ACC112 (cell line): Measurements from ENCODE around the gene THSD7B.

ENCODE experiments used
- H2AFZ ChIP-seq: fragments of 200-600 bp; sonication (generic); one replicate; pipeline ENCODE4 v1.6.0; 2017; ENCODE audit warnings: antibody characterized with exemption, low read length; ENCODE audit not compliant: unreplicated experiment
- H3K27ac ChIP-seq: fragments of 200-600 bp; sonication (generic); 2 replicates; pipeline ENCODE4 v1.5.1; 2014; ENCODE audit warnings: low read depth, mild to moderate bottlenecking, antibody characterized with exemption, low read length, moderate library complexity
- H3K27me3 ChIP-seq: fragments of 200-600 bp; sonication (generic); 2 replicates; pipeline ENCODE4 v1.6.1; 2014; ENCODE audit warnings: mild to moderate bottlenecking, antibody characterized with exemption, low read length, moderate library complexity, mixed read lengths; ENCODE audit not compliant: insufficient read depth
- H3K36me3 ChIP-seq: fragments of 200-600 bp; sonication (generic); 2 replicates; pipeline ENCODE4 v1.6.1; 2016; ENCODE audit warnings: mild to moderate bottlenecking, antibody characterized with exemption, low read length, moderate library complexity, mixed read lengths; ENCODE audit not compliant: insufficient read depth
- H3K4me1 ChIP-seq: fragments of 200-600 bp; sonication (generic); one replicate; pipeline ENCODE4 v1.6.1; 2016; ENCODE audit warnings: low read length, mixed read lengths; ENCODE audit not compliant: insufficient read depth, unreplicated experiment, control insufficient read depth
- H3K4me3 ChIP-seq: fragments of 200-600 bp; sonication (generic); 2 replicates; pipeline ENCODE4 v1.5.1; 2014; ENCODE audit warnings: mild to moderate bottlenecking, low read depth, low read length
- H3K79me2 ChIP-seq: fragments of 200-600 bp; sonication (generic); one replicate; pipeline ENCODE4 v1.6.0; 2016; ENCODE audit warnings: low read length; ENCODE audit not compliant: control insufficient read depth, unreplicated experiment, insufficient read depth

The THSD7B gene

GRCh38 chr2:136871424-136871823 is 106.1 kb downstream of the THSD7B start:
- no peak overlapping the region for H3K27ac ChIP-seq
- no peaks in the 10 kb centered on the region for H3K27me3 ChIP-seq
- H3K4me1 ChIP-seq, result no peaks in the 10 kb centered on the region
- no peaks in the 10 kb centered on the region for H3K36me3 ChIP-seq
- no peak overlapping the region for H2AFZ ChIP-seq
- H3K79me2 ChIP-seq, result no peaks in the 10 kb centered on the region
- no peak overlapping the region for H3K4me3 ChIP-seq

GRCh38 chr2:136874258-136874657 is 108.9 kb downstream of the THSD7B start:
- H3K27ac ChIP-seq, result no peak overlapping the region
- no peaks in the 10 kb centered on the region for H3K27me3 ChIP-seq
- no peaks in the 10 kb centered on the region for H3K79me2 ChIP-seq
- H3K4me1 ChIP-seq, result no peaks in the 10 kb centered on the region
- H2AFZ ChIP-seq, result peak overlapping the region; percentile 81
- H3K4me3 ChIP-seq, result no peak overlapping the region
- no peaks in the 10 kb centered on the region for H3K36me3 ChIP-seq

GRCh38 chr2:136891100-136891499 is 125.8 kb downstream of the THSD7B start:
- no peak overlapping the region for H2AFZ ChIP-seq
- H3K4me1 ChIP-seq, result no peaks in the 10 kb centered on the region
- no peaks in the 10 kb centered on the region for H3K27me3 ChIP-seq
- H3K79me2 ChIP-seq, result no peaks in the 10 kb centered on the region
- H3K4me3 ChIP-seq, result no peak overlapping the region
- no peak overlapping the region for H3K27ac ChIP-seq
- H3K36me3 ChIP-seq, result no peaks in the 10 kb centered on the region

- no peak overlapping the region for H3K27ac ChIP-seq
- H2AFZ ChIP-seq, result no peak overlapping the region
- H3K4me3 ChIP-seq, result no peak overlapping the region
- H3K4me1 ChIP-seq, result no peaks in the 10 kb centered on the region
- H3K27me3 ChIP-seq, result no peaks in the 10 kb centered on the region
- H3K36me3 ChIP-seq, result no peaks in the 10 kb centered on the region
- no peaks in the 10 kb centered on the region for H3K79me2 ChIP-seq
These were observed 128.8 kb downstream of the THSD7B start for GRCh38 chr2:136894007-136894634.

GRCh38 chr2:136901732-136902131 is 136.4 kb downstream of the THSD7B start:
- H3K27ac ChIP-seq, result no peak overlapping the region
- H3K79me2 ChIP-seq, result no peaks in the 10 kb centered on the region
- H2AFZ ChIP-seq, result no peak overlapping the region
- no peak overlapping the region for H3K4me3 ChIP-seq
- H3K27me3 ChIP-seq, result no peaks in the 10 kb centered on the region
- H3K36me3 ChIP-seq, result no peaks in the 10 kb centered on the region
- H3K4me1 ChIP-seq, result no peaks in the 10 kb centered on the region

GRCh38 chr2:136905779-136906178 is 140.4 kb downstream of the THSD7B start:
- Histone ChIP-seq H3K4me1 (no peaks in the 10 kb centered on the region), H3K36me3 (no peaks in the 10 kb centered on the region), H3K27ac (no peak overlapping the region), H3K79me2 (no peaks in the 10 kb centered on the region), H3K27me3 (no peaks in the 10 kb centered on the region), H2AFZ (no peak overlapping the region), H3K4me3 (no peak overlapping the region)

- Histone ChIP-seq H3K27me3 (no peaks in the 10 kb centered on the region), H3K4me1 (no peaks in the 10 kb centered on the region), H2AFZ (no peak overlapping the region), H3K36me3 (no peaks in the 10 kb centered on the region), H3K79me2 (no peaks in the 10 kb centered on the region), H3K4me3 (no peak overlapping the region), H3K27ac (no peak overlapping the region)
These were observed 144.4 kb downstream of the THSD7B start for GRCh38 chr2:136909777-136910176.

GRCh38 chr2:136916131-136916530 is 150.8 kb downstream of the THSD7B start:
- H3K27me3 ChIP-seq, result no peaks in the 10 kb centered on the region
- no peak overlapping the region for H3K27ac ChIP-seq
- no peak overlapping the region for H2AFZ ChIP-seq
- no peaks in the 10 kb centered on the region for H3K79me2 ChIP-seq
- no peaks in the 10 kb centered on the region for H3K36me3 ChIP-seq
- H3K4me3 ChIP-seq, result no peak overlapping the region
- no peaks in the 10 kb centered on the region for H3K4me1 ChIP-seq

GRCh38 chr2:136917411-136917881 is 152.1 kb downstream of the THSD7B start:
- Histone ChIP-seq H2AFZ (no peak overlapping the region), H3K27ac (no peak overlapping the region), H3K4me1 (no peaks in the 10 kb centered on the region)

GRCh38 chr2:136919682-136920081 is 154.3 kb downstream of the THSD7B start:
- Histone ChIP-seq H3K79me2 (no peaks in the 10 kb centered on the region), H3K4me1 (no peaks in the 10 kb centered on the region), H3K4me3 (no peak overlapping the region), H3K36me3 (no peaks in the 10 kb centered on the region), H2AFZ (no peak overlapping the region), H3K27ac (no peak overlapping the region), H3K27me3 (no peaks in the 10 kb centered on the region)

More at GRCh38 chr2:136917411-136917881, 152.1 kb downstream of the THSD7B start:
- Histone ChIP-seq H3K4me3 (no peak overlapping the region), H3K36me3 (no peaks in the 10 kb centered on the region), H3K27me3 (no peaks in the 10 kb centered on the region), H3K79me2 (no peaks in the 10 kb centered on the region)

GRCh38 chr2:136920652-136921333 is 155.4 kb downstream of the THSD7B start:
- no peaks in the 10 kb centered on the region for H3K27me3 ChIP-seq
- H3K36me3 ChIP-seq, result no peaks in the 10 kb centered on the region
- no peaks in the 10 kb centered on the region for H3K4me1 ChIP-seq
- H2AFZ ChIP-seq, result no peak overlapping the region
- no peak overlapping the region for H3K27ac ChIP-seq
- no peaks in the 10 kb centered on the region for H3K79me2 ChIP-seq
- H3K4me3 ChIP-seq, result no peak overlapping the region
